Activated T-helper 2 cell treated with anti-CD3 and anti-CD28 coated beads, Interferon-gamma antibody, Interleukin-2, Interleukin-4, amounts not matched to agents 10 μg/mL and 5 μg/mL and 100 μg/mL, durations not matched to agents 14 hours and 24 hours and 36 hours (primary cell): Measurements from ENCODE around the gene APOC1. TPM values are rescaled to one million over a fixed set of nuclear protein-coding genes. Genes with fewer than 3 reads are reported as not detected.

Experiments
- DNase-seq: peaks from one replicate; pipeline ENCODE4 v3.0.0; 2021; ENCODE audit warnings: low spot score
- H3K27ac Mint-ChIP-seq: one replicate; pipeline ENCODE4 v1.8.0; 2021; ENCODE audit warnings: mixed read lengths
- H3K27me3 Mint-ChIP-seq: one replicate; pipeline ENCODE4 v1.8.0; 2021; ENCODE audit warnings: low read depth, mixed read lengths
- H3K36me3 Mint-ChIP-seq: one replicate; pipeline ENCODE4 v1.8.0; 2021; ENCODE audit warnings: low read depth, mixed read lengths
- H3K4me1 Mint-ChIP-seq: one replicate; pipeline ENCODE4 v1.8.0; 2021; ENCODE audit warnings: low read depth, mixed read lengths
- H3K4me3 Mint-ChIP-seq: one replicate; pipeline ENCODE4 v1.8.0; 2021; ENCODE audit warnings: low read depth, mild to moderate bottlenecking, moderate library complexity, mixed read lengths
- H3K9me3 Mint-ChIP-seq: one replicate; pipeline ENCODE4 v1.8.0; 2021; ENCODE audit warnings: mixed read lengths
- intact Hi-C: fragments of 100-400 bp; cut with micrococcal nuclease; formaldehyde crosslinking; loops from one replicate; pipeline ENCODE4 v1.15.1; 2023
- total RNA-seq: library from RNA; stranded (reverse); gene quantifications from 2 replicates; pipeline ENCODE4 v1.2.3, GENCODE V29; 2022

The APOC1 gene
- total RNA-seq, 1 donor from 2014 or later: 3.1 TPM

GRCh38 chr19:44958090-44958489, 43.7 kb downstream of the APOC1 start:
- Mint-ChIP-seq H3K36me3 (peaks cover 16% of the 10 kb centered on the region), H3K27me3 (no peaks in the 10 kb centered on the region), H3K27ac (no peak overlapping the region), H3K4me1 (peaks cover 25% of the 10 kb centered on the region), H3K4me3 (no peak overlapping the region), H3K9me3 (no peaks in the 10 kb centered on the region)
- no peak for DNase-seq
- intact Hi-C loops: no loop called here

- peaks cover 21% of the 10 kb centered on the region for H3K4me1 Mint-ChIP-seq
- H3K27ac Mint-ChIP-seq: no peak overlapping the region
- H3K36me3 Mint-ChIP-seq: peaks cover 20% of the 10 kb centered on the region
- intact Hi-C loops: no loop called here
- no peaks in the 10 kb centered on the region for H3K27me3 Mint-ChIP-seq
- no peaks in the 10 kb centered on the region for H3K9me3 Mint-ChIP-seq
- H3K4me3 Mint-ChIP-seq: no peak overlapping the region
- DNase-seq: no peak
These were observed 45.3 kb downstream of the APOC1 start for GRCh38 chr19:44959691-44960090.

- Mint-ChIP-seq H3K4me1 (peaks cover 18% of the 10 kb centered on the region), H3K36me3 (peaks cover 27% of the 10 kb centered on the region), H3K27ac (no peak overlapping the region), H3K27me3 (no peaks in the 10 kb centered on the region), H3K4me3 (no peak overlapping the region), H3K9me3 (no peaks in the 10 kb centered on the region)
- DNase-seq: no peak
- intact Hi-C loops: no loop called here
These were observed 46.7 kb downstream of the APOC1 start for GRCh38 chr19:44960906-44961728.

- Mint-ChIP-seq H3K27me3 (no peaks in the 10 kb centered on the region), H3K27ac (no peak overlapping the region), H3K4me1 (peaks cover 11% of the 10 kb centered on the region), H3K9me3 (no peaks in the 10 kb centered on the region), H3K36me3 (peaks cover 27% of the 10 kb centered on the region), H3K4me3 (no peak overlapping the region)
- intact Hi-C loops: no loop called here
- DNase-seq: no peak
These were observed 47.4 kb downstream of the APOC1 start for GRCh38 chr19:44961821-44962220.

GRCh38 chr19:44968118-44968517, 53.7 kb downstream of the APOC1 start:
- Mint-ChIP-seq H3K4me1 (no peaks in the 10 kb centered on the region), H3K27ac (no peak overlapping the region), H3K36me3 (peaks cover 21% of the 10 kb centered on the region)

GRCh38 chr19:44968670-44969069, 54.3 kb downstream of the APOC1 start:
- peaks cover 26% of the 10 kb centered on the region for H3K36me3 Mint-ChIP-seq
- no peaks in the 10 kb centered on the region for H3K9me3 Mint-ChIP-seq

More at GRCh38 chr19:44968118-44968517, 53.7 kb downstream of the APOC1 start:
- Mint-ChIP-seq H3K9me3 (no peaks in the 10 kb centered on the region), H3K4me3 (no peak overlapping the region), H3K27me3 (no peaks in the 10 kb centered on the region)
- DNase-seq: no peak
- intact Hi-C loops: no loop called here

More at GRCh38 chr19:44968670-44969069, 54.3 kb downstream of the APOC1 start:
- DNase-seq: no peak
- no peak overlapping the region for H3K27ac Mint-ChIP-seq
- no peaks in the 10 kb centered on the region for H3K4me1 Mint-ChIP-seq
- no peaks in the 10 kb centered on the region for H3K27me3 Mint-ChIP-seq
- H3K4me3 Mint-ChIP-seq: no peak overlapping the region
- intact Hi-C loops: no loop called here

Other genes with a start within 250 kb of the APOC1 start
- gene CEACAM19, start 243.1 kb upstream of the APOC1 start, total RNA-seq: 1.3 and 1.5 TPM in 2 replicates
- not detected in 2 replicates for gene CEACAM16, start 215.5 kb upstream of the APOC1 start, total RNA-seq
- gene BCL3, start 165.9 kb upstream of the APOC1 start, total RNA-seq: 83.5 and 85.2 TPM in 2 replicates
- not detected in 2 replicates for gene CBLC, start 136.7 kb upstream of the APOC1 start, total RNA-seq
- not detected in 2 replicates for gene BCAM, start 105.5 kb upstream of the APOC1 start, total RNA-seq
- gene NECTIN2, start 68.3 kb upstream of the APOC1 start, total RNA-seq: 0.27 and 0.37 TPM in 2 replicates
- gene TOMM40, start 23.4 kb upstream of the APOC1 start, total RNA-seq: 152 and 156 TPM in 2 replicates
- gene APOE, start 8.8 kb upstream of the APOC1 start, total RNA-seq: 0.94 TPM in 2 replicates
- not detected in 2 replicates for gene APOC4, start 27.6 kb downstream of the APOC1 start, total RNA-seq
- not detected in 2 replicates for gene APOC2, start 31.4 kb downstream of the APOC1 start, total RNA-seq
- gene CLPTM1, start 40.8 kb downstream of the APOC1 start, total RNA-seq: 68.7 and 72.7 TPM in 2 replicates
- 62.7 and 70.3 TPM in 2 replicates for gene RELB, start 86.9 kb downstream of the APOC1 start, total RNA-seq
- 102 and 105 TPM in 2 replicates for gene CLASRP, start 124.4 kb downstream of the APOC1 start, total RNA-seq
- gene ZNF296, start 161.9 kb downstream of the APOC1 start, total RNA-seq: 3.9 and 5.8 TPM in 2 replicates
- 44.9 and 49.4 TPM in 2 replicates for gene GEMIN7, start 164.7 kb downstream of the APOC1 start, total RNA-seq
- gene PPP1R37, start 178.6 kb downstream of the APOC1 start, total RNA-seq: 15.7 and 18.4 TPM in 2 replicates
- gene NKPD1, start 246.4 kb downstream of the APOC1 start, total RNA-seq: 0.07 and 0.09 TPM in 2 replicates